ENCODE measurements around the gene AKAP13.
A peak's percentile ranks its signal among the peaks of the same experiment; 100 is the strongest.
"Not testable (repeated sequence)": the region's sequence is repeated elsewhere in the genome, so short reads cannot be mapped to it uniquely, and the experiment has no call there.

AKAP13 gene

DNA sequence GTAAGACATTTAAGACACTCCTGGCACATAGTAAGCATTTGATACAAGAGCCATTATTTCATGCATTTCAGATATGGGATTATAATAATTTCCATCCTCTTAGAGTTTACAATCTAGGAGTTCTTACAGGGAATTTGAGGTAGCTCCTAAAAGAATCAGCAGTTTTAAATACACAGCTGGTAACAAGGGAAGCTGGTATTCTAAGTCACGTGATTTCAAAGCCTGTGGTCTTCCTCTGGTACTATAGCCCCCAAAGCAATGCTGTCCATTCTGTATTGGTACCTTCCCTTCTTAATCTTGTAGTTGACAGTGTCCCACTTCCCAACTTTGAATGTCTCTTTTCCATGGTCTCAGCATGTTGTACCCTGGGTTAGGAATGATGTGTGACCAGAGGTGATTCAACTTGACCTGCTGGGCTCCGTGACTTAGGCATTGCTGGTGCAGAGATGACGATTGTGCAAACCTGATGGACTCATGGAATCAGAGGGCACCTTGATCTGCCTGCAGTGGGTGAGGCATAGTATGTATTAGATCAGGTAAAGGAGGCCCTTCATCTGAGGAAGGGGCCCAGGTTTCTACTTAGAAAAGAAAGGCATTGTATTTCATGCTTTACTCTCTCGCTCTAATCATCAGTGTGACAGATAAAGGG is 122.9 kb downstream of the AKAP13 start:
- DNase-seq = no peak

GRCh38 chr15:85504749-85505676 is 124.6 kb downstream of the AKAP13 start:
- peak; percentile 48 for DNase-seq

GRCh38 chr15:85507114-85507513 is 126.7 kb downstream of the AKAP13 start:
- no peak for DNase-seq

GRCh38 chr15:85509973-85510372 is 129.6 kb downstream of the AKAP13 start:
- no peak for DNase-seq

DNA sequence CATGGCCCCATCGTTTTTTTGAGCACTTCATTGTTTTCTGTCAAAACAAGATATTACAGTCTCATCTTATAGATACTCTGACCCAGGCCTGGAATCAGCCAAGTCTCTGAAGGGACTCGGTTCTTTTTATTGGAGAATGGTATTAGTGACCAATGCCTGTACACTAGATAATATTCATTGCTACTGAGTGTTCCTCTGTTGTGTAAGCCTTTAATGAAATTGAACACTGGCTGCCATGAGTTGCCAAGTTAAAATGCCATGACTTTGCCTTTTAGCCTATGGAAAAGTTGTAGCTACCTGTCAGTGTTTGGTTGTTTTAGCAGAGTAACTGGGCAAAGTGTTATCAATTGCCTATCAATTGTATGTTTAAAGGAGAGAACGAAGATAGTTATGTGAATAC is 134.0 kb downstream of the AKAP13 start:
- no peak for DNase-seq

DNA sequence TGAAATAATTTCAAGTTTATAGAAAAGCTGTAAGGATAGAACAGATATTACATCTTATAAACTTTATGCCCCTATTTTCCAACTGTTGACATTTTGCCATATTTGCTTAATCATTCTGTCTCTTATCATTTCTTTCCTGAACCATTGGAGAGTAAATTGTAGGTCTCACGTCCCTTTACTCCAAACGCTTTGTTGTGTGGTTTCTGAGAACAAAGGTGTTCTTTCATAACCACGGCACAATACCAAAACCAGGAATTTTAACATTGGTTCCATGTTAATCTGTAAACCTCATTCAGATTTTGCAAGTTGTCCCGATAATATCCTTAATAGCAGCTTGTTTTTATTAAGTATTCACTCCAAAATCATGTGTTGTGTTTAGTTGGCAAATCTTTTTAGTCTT is 134.8 kb downstream of the AKAP13 start:
- no peak for DNase-seq

DNA sequence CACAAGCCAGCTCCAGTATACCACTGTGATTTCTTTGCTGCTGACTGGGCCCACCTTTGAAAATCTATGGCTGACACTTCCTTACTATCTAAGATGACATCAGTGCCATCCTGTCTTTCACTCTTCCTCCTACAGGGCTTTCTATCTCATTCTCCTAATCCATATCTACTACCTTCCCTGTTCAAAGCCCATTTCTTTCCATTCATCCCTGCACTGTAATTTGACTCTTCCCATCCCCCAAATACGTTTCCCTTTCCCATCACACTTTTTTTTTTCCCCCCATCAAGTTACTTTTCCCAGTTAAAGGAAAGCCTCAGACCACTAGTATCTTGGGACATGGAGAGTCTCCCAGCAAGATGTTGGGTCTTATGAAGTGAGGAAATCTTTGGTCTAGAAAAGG is 136.7 kb downstream of the AKAP13 start:
- no peak for DNase-seq

DNA sequence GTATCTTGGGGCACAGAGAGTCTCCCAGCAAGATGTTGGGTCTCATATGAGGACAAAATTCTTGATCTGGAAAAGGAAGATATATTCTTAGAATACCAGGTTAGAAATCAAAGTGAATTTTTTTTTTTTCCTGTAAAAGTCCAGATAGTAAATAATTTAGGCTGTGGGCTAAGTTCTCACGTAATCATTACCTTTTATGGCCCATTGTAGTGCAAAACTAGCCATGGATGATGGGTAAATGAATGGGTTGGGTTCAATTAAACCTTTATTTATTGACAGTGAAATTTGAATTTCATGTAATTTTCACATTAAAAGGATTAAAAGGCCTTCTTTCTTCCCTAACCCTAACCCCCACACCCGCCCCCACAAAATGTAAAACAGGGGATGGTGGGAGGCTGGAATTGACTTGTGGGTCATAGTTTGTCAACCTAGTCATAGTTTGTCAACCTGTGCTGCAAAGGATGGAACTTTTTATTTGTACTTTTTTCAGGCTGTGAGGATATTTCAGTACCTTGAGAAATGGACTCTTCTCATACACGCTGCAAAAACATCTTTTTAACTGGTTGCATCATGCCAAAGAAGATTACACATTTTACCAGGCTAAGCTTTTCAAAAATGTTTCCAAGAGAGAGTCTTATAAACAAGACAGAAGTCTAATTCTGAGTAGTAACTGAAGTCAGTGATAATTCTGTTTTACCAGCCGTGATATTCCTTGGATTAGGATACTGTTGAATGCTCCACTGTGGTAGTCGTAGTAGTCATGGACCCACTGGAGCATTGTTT is 138.8 kb downstream of the AKAP13 start:
- DNase-seq = no peak

GRCh38 chr15:85520650-85521049 is 140.2 kb downstream of the AKAP13 start:
- no peak for DNase-seq

GRCh38 chr15:85523530-85523929 is 143.1 kb downstream of the AKAP13 start:
- DNase-seq = no peak

DNA sequence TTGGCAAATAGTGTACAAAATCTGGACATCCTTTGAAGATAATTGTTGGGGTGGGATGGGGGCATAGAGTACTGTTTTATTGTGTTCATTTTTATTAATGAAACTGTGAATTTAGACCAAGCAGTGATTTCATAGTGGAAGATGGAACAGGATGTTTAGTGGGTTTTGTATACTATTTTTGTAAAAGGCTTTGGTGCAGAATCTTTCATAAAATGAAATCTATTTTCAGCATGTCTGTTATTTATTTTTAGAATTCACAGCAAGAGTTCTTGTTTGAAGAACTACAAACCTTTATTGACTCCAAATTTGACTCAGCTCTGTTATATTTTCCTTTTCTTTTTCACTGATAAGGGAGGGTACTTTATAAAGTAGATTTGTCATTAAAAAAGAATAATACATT is 145.4 kb downstream of the AKAP13 start:
- no peak for DNase-seq

- peak; percentile 74 for DNase-seq
Observed at GRCh38 chr15:85527895-85528294, 147.5 kb downstream of the AKAP13 start.

GRCh38 chr15:85530079-85530478 is 149.7 kb downstream of the AKAP13 start:
- no peak for DNase-seq

DNA sequence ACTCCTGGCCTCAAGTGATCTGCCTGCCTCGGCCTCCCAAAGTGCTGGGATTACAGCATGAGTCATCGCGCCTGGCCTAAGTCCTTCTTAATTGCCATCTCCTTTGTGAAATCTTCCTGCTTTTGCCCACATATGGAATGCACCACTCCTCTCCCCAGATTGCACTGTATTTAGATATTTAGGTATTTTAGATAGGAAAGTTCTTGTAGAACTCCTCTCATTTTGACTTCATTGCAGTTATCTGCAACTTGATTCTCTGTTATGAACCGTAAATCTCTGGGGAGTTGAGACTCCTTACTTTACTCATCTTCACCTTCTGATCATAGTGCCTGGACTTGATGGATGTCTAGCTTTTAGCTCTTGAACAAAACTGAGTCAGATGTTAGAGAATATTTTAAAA is 150.7 kb downstream of the AKAP13 start:
- no peak for DNase-seq

GRCh38 chr15:85532689-85533088 is 152.3 kb downstream of the AKAP13 start:
- DNase-seq = no peak

DNA sequence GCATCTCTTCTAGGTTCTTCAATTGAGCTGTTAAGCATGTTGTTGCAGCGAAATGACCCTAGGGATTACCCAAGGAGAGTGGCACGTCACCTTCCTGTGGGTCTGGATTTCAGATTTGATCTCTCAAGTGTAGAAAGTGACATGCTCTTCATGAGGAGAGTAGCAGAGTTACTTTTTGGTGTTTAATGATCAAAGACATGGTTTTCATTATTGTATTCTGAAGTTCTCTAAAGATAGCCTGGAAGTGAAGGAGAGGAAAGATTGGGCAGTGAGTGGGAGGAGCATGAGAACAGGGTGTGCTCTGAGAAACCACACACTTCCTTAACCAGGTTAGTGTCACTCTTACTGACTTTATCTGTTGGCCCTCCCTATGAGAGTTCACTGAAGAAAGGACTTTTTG is 153.6 kb downstream of the AKAP13 start:
- no peak for DNase-seq

- DNase-seq = not testable (repeated sequence)
Observed at GRCh38 chr15:85535533-85536330, 155.3 kb downstream of the AKAP13 start.

DNA sequence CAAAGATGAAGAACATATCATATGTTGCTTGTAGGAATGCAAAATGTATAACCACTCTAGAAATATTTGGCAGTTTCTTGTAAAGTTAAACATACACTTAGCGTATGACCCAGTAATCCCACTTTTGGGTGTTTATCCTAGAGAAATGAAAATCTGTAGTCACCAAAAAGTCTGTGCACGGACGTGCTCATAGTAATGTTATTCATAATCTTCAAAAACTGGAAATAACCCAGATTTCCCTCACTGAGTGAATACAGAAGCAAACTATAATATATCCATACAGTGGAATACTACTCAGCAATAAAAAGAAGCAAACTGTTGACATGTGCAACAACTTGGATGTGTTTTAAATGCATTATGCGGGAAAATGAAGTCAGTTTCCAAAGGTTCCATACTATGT is 155.9 kb downstream of the AKAP13 start:
- no peak for DNase-seq

GRCh38 chr15:85539491-85539890 is 159.1 kb downstream of the AKAP13 start:
- DNase-seq = no peak

- DNase-seq = no peak
Observed at GRCh38 chr15:85540085-85540797, 159.8 kb downstream of the AKAP13 start.

GRCh38 chr15:85541744-85542143 is 161.3 kb downstream of the AKAP13 start:
- DNase-seq = no peak

DNA sequence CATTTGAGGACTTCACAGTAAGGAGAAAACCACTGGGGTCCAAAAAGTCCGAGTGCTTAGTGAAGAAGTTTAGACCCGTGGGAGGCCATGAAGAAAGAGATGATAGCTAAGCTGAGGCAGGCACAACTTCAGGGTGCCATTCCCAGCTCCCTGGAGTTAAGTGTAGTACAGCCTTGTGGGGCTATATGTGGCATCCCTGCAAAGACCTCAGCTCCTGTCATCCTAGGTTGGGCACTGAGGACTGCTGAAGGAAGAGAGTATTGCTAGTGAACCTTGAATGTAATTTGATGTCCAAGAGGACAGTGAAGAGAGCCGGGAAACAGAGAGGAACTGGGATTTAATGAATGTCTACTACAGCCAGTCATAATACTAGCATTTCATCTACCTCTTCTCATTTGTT is 162.1 kb downstream of the AKAP13 start:
- DNase-seq = no peak
